Epithelial cell of prostate (primary cell): ENCODE results near the gene TGM2.

Experiments
- DNase-seq: peaks from one replicate; pipeline ENCODE4 v3.0.0-alpha.2; 2011; ENCODE audit warnings: low read depth, low spot score
- H3K27ac ChIP-seq: fragments of 450-650 bp; 2 replicates; pipeline ENCODE4 v1.5.1; 2017; ENCODE audit warnings: mild to moderate bottlenecking

TGM2 gene

DNA sequence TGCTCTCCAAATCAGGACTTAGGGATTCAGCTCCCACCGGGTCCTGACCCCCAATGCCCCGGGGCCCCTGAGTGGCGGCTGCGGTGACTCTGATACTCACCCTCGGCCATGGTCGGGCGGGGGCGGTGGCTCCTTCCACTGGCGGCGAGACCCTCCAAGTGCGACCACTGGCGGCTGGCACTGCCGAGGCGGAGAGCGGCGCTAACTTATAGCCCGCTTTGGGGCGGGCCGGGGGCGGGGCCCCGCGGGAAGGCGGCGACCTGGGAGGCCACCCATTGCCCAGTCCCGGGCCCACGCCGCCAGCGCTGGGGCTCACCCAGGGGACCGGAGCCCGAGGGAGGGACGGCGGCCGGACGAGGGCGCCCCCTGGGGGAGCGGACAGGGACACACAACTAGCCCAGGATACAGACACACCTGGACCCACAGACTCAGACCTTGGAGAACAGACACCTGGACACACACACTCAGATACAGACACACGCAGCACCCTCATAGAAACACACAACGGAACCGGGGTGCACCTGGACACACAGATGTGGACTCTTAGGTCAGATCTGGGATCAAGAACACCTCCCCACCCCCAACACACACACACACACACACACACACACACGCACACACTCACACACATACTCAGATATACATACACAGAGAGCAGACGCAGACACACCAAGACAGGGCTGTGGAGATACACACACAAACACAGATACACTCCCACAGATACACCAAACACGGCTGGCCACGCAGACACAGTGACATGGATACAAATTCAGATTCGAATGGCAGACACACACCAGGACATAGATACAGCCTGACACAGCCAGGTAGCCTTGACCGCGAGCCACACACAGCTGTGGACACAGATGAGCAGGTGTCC is at the start of gene TGM2:
Gene TGM2, minus strand, starts transcription at position 182 of the 877 bp plus-strand sequence. Its CDS starts 72 bp downstream, at position 110.
- peak within 1 kb of the TSS; percentile 82 for H3K27ac ChIP-seq
- no peak for DNase-seq

DNA sequence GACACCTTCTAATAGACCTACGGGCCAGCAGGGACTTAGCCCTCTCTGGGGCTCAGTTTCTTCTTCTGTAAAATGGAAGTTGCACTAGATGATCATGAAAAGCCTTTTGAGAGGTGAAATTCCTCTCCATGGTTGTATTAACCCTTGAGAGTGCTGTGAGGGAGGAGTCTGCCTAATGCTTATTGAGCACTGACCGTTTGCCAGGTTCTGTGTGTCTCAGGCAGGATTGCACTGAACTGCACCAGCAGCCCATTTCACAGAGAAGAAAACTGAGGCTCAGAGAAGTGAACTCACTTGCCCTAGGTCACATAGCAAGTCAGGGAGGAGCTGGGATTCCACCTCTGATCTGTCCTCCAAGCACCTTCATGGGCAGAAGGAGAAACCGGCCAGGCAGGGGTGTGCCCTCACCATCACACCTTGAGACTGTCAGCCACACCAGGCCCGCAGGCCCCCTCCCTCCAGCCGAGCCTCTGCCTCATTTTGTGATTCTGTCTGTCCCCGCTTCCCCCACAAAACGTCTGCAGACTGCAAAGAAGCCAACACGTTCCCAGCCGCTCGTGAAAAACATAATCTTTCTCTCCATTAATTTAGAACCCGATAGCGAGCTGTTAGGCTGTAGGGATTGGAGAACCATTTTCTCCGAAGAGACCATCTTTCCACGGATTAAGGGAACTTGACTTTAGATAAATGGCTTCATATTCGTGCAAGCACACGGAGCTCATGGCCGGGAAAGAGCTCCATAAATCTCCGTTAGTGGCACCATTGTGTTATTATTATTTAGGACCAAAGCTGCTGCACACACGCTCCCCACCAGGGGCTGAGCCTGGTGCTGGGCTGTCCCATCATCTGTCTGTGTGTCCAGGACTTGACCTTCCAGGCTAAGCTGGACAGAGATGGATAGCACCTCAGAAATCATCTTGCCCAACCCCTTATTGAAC is 49.5 kb upstream of the TGM2 start:
- no peak overlapping the region for H3K27ac ChIP-seq
- DNase-seq: no peak

- DNase-seq: no peak
These were observed 48.5 kb upstream of the TGM2 start for GRCh38 chr20:38213607-38213940.

DNA sequence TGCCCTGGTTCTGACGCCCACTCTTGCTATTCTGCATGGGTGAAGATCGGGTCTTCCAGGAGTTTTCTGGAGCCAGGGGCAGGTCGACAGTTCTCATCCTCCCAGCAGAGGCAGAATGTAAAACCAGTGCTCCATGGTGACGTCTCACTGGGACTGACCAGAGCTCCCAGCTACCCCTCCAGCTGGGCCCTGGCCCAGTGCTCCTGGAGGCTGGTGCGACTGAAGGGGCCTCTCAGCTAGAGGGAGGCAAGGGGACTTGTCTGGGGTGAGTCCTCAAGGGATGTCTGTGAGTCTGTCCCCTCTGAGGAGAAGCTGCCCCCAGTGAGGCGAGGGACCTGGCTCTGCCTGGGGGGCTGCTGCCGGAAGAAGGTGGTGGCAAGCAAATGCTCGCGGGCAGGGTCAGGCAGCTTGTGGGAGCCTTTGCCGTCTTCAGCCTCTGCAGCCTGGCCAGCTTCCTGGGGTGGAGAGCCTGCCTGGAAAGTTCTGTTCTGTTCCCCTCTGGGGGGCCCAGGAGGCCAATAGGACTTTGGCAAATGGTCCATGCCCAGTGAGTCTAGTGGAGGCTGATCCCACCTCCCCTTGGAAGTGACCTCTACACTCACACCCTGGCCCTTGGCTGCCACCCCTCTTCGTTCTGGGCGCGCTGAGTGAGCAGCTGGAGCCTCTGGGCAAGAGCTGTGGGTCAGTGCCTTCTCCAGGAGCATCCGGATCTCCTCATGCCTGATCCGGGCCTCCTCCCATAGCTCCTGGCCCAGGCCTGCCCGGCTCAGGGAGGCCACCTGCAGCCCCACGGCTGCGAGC is 47.9 kb upstream of the TGM2 start:
- no peak overlapping the region for H3K27ac ChIP-seq
- no peak for DNase-seq

More at GRCh38 chr20:38213607-38213940, 48.5 kb upstream of the TGM2 start:
- no peak overlapping the region for H3K27ac ChIP-seq

DNA sequence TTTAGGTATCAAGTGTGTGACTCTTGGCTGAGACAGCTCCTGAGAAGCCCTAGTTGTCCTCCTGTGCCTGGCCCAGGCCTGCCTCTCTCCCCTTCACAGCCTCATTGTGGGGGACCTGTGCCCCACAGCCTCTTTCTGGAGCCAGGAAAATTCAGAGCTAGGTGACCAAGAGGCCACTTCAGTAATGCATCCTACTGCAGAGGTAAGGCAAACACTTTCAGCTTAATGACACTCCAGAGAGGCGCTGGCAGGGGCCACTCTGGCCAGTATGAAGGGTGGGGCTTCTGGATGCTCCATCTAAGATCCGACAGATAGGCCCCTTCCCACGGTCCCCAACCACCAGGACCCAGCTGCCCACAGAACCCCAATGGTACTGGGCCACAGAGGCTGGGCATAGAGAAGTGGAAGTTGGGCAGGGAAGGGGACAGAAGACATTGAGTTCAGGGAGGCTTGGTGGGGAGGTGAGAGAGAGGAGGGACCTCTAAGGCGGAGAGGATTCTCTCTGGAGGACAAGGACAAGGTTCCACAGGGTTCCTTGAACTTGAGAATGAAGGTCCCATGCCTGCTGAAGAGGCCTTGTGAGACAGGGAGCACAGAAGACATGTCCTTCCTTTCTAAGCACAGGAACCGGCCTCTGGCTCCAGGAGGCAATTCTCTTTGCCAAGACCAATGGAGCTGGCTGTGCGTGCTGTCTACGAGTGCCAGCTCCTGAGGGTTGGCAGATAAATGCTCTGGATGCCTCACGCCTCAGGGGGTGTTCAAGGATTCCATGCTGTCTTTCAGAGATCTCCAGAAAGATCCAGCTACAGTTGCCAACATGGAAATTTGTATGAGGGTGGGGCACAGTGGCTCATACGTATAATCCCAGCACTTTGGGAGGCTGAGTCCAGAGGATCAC is 46.4 kb upstream of the TGM2 start:
- no peak for DNase-seq
- H3K27ac ChIP-seq: no peak overlapping the region

DNA sequence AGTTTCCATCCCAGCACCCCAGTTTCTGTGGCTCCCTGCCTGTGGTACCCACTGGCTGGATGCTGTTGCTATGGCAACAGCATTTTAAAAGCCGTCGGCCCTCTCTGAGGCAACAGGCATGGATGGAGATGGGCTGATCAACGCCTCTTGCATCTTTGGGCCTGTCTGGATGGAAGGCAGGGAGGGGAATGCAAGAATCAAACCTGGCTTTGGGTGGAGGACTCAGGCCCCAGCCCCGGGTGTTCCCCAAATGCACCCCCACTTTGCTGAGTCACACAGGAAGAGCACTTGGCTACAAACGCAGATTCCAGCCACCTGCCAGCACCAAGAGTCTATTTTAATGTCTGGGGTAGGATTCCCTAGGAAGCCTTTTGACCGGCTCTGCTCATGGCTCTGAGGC is 45.7 kb upstream of the TGM2 start:
- no peak for DNase-seq
- no peak overlapping the region for H3K27ac ChIP-seq

DNA sequence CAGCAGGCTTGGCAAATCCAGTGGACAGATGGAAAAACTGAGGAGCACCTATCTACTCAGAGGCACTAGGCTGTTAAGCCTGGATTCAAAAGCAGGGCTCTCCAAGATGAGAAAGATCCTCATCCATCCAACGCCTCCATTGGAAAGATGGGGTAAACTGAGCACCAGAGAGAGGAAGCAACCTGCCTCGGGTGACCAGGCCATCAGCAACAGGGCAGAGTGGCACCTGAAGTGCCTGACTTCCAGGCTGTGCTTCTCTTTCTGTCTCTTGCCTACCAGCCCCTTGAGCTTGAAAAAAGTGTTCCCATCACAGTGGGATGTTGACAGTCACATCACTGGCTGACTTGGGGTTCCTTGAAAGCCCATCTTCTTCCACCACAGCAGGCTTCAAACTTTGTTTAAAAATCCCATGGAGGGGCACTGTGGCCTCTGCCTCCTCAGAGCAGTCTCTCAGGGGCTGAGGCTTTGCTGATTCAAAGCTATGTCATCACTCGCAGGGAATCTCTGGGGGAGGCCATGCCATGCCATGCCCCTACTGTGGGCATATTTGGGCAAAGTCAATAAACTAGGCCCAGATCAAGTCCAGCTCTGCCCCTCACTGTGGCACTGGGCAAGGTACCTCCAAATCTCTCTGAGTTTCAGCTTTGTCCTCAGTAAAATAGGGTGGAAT is 44.8 kb upstream of the TGM2 start:
- DNase-seq: no peak
- no peak overlapping the region for H3K27ac ChIP-seq

GRCh38 chr20:38209054-38209675 is 44.1 kb upstream of the TGM2 start:
- no peak for DNase-seq
- no peak overlapping the region for H3K27ac ChIP-seq

DNA sequence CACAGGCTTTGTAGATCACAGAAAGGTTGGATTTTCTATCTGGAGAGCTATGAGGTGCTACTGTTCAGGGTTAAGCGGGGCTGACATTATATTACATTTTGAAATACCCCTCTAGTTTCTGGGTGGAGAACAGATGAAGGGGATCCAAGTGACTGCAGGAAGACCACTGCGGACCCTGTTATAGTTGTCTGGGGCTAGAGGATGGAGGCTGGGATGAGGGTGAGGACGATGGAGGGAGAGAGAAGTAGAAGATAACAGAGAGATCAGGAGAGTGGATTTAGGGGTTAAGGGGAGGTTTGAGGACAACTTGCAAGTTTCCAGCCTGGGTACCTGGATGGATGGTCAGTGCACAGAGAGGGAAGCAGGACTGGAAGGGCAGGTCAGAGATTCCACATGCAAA is 43.5 kb upstream of the TGM2 start:
- H3K27ac ChIP-seq: no peak overlapping the region

GRCh38 chr20:38208088-38208487 is 43.0 kb upstream of the TGM2 start:
- no peak for DNase-seq
- no peak overlapping the region for H3K27ac ChIP-seq

More for the DNA sequence above, 43.5 kb upstream of the TGM2 start:
- no peak for DNase-seq

DNA sequence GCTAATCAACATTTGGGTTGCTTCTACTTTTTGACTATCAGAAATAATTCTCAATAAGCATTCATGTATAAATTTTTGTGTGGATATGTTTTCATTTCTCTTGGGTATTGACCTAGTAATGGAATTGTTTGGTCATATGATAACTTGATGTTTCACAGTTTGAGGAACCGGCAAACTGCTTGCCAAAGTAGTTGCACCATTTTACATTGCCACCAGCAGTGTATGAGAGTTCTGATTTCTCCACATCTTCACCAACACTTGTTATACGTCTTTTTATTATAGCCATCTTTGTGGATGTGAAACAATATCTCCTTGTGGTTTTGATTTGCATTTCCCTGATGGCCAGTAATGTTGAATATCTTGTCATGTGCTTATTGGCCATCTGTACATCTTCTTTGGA is 42.6 kb upstream of the TGM2 start:
- no peak for DNase-seq
- no peak overlapping the region for H3K27ac ChIP-seq

- H3K27ac ChIP-seq: no peak overlapping the region
- no peak for DNase-seq
These were observed 39.9 kb upstream of the TGM2 start for GRCh38 chr20:38205001-38205400.

GRCh38 chr20:38203981-38204357 is 38.9 kb upstream of the TGM2 start:
- H3K27ac ChIP-seq: no peak overlapping the region
- no peak for DNase-seq

- H3K27ac ChIP-seq: no peak overlapping the region
- no peak for DNase-seq
These were observed 38.4 kb upstream of the TGM2 start for GRCh38 chr20:38203337-38203980.

DNA sequence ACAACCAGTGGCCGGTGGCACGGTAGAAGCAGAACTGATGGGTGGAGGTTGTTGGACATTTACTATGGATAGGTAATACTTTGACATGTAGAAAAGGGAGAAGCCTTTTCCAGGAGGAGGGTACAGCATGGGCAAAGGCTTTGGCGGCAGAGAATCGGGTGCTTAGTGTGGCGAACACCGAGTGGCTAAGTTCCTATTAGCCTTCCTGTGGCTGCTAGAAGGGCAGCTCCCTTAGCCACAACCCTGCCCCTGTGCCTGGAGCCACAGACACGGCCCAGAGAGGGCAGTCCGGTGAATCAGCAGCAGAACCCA is 37.9 kb upstream of the TGM2 start:
- no peak overlapping the region for H3K27ac ChIP-seq
- no peak for DNase-seq

DNA sequence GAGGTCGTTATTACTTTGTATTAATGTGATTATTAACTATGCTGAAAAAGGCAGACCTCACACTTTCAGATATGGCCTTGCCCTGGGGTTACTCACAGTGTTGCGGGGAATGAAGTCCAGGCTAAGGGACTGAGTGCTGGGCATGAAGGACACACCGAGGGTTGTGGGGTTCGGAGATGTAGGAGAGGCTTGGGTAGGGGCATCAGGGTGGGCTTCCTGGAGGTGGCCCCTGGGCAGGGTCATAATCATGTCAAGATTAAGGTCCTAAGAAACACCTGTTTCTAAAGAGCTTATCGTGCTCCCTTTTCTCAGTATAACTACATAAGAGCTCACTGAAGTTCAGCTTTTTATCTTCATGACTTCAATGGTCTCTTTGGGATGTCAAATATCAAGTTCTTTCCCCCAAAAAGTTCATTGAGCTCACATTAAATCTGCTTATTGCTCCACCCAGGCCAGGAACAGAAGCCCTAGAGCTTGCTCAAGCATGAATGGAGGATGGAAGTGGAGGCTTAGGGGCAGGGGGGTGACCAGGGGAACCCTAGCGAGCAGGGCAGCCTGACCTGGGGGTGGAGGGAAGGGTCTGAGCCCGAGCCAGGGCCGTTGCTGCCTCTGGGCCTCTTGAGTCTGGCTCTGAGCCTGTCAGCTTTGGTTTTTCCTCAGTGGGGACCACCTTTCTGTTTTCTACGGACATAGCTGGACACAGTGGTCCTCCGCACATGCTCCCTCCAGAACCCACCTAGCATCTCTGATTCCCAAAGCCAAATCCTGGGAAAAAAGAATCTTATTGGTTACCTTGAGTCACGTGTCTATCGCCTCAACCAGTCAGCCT is 37.3 kb upstream of the TGM2 start:
- peak overlapping the region; percentile 26 for H3K27ac ChIP-seq
- no peak for DNase-seq

GRCh38 chr20:38201356-38201755 is 36.3 kb upstream of the TGM2 start:
- H3K27ac ChIP-seq: peak overlapping the region; percentile 26
- DNase-seq: peak; percentile 70
